Ishikawa (cell line): Measurements from ENCODE around the gene PLK2.

ENCODE experiments used
- CEBPB ChIP-seq: IDR thresholded peaks from 2 replicates; pipeline ENCODE4 v1.6.1; 2012
- CREB1 ChIP-seq: IDR thresholded peaks from 2 replicates; pipeline ENCODE4 v1.6.1; 2012; ENCODE audit warnings: low read depth
- EGR1 ChIP-seq: IDR thresholded peaks from 2 replicates; pipeline ENCODE4 v1.6.1; 2012
- EP300 ChIP-seq: IDR thresholded peaks from 2 replicates; pipeline ENCODE4 v1.6.1; 2012; ENCODE audit warnings: borderline replicate concordance
- FOXM1 ChIP-seq: IDR thresholded peaks from 2 replicates; pipeline ENCODE4 v1.6.1; 2012; ENCODE audit warnings: low read depth, borderline replicate concordance
- MAX ChIP-seq: IDR thresholded peaks from 2 replicates; pipeline ENCODE4 v1.6.1; 2012
- NFIC ChIP-seq: IDR thresholded peaks from 2 replicates; pipeline ENCODE4 v1.6.1; 2012
- RAD21 ChIP-seq: IDR thresholded peaks from 2 replicates; pipeline ENCODE4 v1.6.1; 2012; ENCODE audit warnings: low read depth
- TAF1 ChIP-seq: IDR thresholded peaks from 2 replicates; pipeline ENCODE4 v1.6.1; 2012; ENCODE audit warnings: low read depth, mild to moderate bottlenecking
- TCF12 ChIP-seq: IDR thresholded peaks from 2 replicates; pipeline ENCODE4 v1.6.1; 2012; ENCODE audit warnings: low read depth
- TEAD4 ChIP-seq: IDR thresholded peaks from 2 replicates; pipeline ENCODE4 v1.6.1; 2012
- YY1 ChIP-seq: IDR thresholded peaks from 2 replicates; pipeline ENCODE4 v1.6.1; 2012; ENCODE audit warnings: low read depth
- ZBTB7A ChIP-seq: IDR thresholded peaks from 2 replicates; pipeline ENCODE4 v1.6.1; 2012; ENCODE audit warnings: low read depth
- TF ChIP-seq, protein P1 (sequence below): IDR thresholded peaks from 2 replicates; pipeline ENCODE4 v1.6.1; 2012
- TF ChIP-seq, protein P2 (sequence below): IDR thresholded peaks from 2 replicates; pipeline ENCODE4 v1.6.1; 2012; ENCODE audit warnings: low read depth, mild to moderate bottlenecking

PLK2 gene

DNA sequence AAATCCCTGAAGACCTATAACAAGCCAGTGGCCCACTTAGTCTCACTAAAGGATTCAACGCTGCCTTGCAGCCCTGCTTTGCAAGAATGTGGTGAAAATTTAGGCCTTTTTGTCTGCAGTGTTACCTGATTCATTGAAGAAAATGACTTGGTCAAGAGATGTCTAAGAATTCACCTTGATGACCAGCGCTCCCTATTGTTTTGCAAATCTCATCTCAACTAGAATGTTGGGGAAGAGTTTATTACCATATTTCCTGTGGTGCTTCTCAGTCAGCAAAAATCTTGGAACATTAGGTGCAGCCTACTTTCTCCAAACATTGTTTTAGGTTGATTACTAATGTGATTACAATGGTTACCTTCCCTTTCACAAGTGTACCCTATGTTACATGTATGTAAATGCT lies 53.5 kb downstream of the PLK2 start:
- TF ChIP-seq, protein P1, sequence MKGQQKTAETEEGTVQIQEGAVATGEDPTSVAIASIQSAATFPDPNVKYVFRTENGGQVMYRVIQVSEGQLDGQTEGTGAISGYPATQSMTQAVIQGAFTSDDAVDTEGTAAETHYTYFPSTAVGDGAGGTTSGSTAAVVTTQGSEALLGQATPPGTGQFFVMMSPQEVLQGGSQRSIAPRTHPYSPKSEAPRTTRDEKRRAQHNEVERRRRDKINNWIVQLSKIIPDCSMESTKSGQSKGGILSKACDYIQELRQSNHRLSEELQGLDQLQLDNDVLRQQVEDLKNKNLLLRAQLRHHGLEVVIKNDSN = no peak
- no peak for TF ChIP-seq MAX
- TF ChIP-seq EP300 = no peak
- no peak for TF ChIP-seq FOXM1

DNA sequence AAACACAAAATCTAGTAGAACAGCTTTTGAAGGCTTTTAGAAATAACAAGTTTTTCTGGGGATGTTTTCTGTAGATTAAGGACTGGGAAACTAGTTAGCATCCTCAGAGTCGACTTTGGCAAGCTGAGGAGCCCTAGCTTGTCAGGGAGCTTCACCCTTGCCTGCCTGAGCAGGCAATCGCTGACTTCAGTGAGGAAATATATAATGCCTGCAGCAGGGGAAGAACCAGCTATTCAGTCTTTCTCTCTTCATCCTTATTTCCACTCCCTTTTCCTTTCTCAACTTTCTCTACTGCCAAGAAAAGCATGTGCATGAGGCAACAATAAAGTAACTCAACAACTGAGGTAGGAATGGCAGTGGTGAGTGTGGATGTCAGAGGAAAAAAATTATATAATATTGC lies 54.7 kb downstream of the PLK2 start:
- TF ChIP-seq MAX (no peak), FOXM1 (no peak), TEAD4 (no peak), ZBTB7A (no peak), CREB1 (no peak)

- no peak for TF ChIP-seq MAX
- TF ChIP-seq RAD21 = no peak
- TF ChIP-seq EGR1 = no peak
- TF ChIP-seq, protein P1 = no peak
- no peak for TF ChIP-seq EP300
- TF ChIP-seq, protein P2, sequence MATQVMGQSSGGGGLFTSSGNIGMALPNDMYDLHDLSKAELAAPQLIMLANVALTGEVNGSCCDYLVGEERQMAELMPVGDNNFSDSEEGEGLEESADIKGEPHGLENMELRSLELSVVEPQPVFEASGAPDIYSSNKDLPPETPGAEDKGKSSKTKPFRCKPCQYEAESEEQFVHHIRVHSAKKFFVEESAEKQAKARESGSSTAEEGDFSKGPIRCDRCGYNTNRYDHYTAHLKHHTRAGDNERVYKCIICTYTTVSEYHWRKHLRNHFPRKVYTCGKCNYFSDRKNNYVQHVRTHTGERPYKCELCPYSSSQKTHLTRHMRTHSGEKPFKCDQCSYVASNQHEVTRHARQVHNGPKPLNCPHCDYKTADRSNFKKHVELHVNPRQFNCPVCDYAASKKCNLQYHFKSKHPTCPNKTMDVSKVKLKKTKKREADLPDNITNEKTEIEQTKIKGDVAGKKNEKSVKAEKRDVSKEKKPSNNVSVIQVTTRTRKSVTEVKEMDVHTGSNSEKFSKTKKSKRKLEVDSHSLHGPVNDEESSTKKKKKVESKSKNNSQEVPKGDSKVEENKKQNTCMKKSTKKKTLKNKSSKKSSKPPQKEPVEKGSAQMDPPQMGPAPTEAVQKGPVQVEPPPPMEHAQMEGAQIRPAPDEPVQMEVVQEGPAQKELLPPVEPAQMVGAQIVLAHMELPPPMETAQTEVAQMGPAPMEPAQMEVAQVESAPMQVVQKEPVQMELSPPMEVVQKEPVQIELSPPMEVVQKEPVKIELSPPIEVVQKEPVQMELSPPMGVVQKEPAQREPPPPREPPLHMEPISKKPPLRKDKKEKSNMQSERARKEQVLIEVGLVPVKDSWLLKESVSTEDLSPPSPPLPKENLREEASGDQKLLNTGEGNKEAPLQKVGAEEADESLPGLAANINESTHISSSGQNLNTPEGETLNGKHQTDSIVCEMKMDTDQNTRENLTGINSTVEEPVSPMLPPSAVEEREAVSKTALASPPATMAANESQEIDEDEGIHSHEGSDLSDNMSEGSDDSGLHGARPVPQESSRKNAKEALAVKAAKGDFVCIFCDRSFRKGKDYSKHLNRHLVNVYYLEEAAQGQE = no peak
- TF ChIP-seq ZBTB7A = no peak
- no peak for TF ChIP-seq FOXM1
- no peak for TF ChIP-seq YY1
- TF ChIP-seq TEAD4 = no peak
- no peak for TF ChIP-seq TCF12
- no peak for TF ChIP-seq NFIC
- no peak for TF ChIP-seq CEBPB
- TF ChIP-seq CREB1 = no peak
- TF ChIP-seq TAF1 = no peak
These were observed 55.2 kb downstream of the PLK2 start for GRCh38 chr5:58404734-58405133.
